Measurements from ENCODE around the gene ASB2. TPM values are rescaled to one million over a fixed set of nuclear protein-coding genes. Genes with fewer than 3 reads are reported as not detected.

The ASB2 gene
- total RNA-seq, 2 donors from 2014 or later, result 47.2 to 48.3 TPM

DNA sequence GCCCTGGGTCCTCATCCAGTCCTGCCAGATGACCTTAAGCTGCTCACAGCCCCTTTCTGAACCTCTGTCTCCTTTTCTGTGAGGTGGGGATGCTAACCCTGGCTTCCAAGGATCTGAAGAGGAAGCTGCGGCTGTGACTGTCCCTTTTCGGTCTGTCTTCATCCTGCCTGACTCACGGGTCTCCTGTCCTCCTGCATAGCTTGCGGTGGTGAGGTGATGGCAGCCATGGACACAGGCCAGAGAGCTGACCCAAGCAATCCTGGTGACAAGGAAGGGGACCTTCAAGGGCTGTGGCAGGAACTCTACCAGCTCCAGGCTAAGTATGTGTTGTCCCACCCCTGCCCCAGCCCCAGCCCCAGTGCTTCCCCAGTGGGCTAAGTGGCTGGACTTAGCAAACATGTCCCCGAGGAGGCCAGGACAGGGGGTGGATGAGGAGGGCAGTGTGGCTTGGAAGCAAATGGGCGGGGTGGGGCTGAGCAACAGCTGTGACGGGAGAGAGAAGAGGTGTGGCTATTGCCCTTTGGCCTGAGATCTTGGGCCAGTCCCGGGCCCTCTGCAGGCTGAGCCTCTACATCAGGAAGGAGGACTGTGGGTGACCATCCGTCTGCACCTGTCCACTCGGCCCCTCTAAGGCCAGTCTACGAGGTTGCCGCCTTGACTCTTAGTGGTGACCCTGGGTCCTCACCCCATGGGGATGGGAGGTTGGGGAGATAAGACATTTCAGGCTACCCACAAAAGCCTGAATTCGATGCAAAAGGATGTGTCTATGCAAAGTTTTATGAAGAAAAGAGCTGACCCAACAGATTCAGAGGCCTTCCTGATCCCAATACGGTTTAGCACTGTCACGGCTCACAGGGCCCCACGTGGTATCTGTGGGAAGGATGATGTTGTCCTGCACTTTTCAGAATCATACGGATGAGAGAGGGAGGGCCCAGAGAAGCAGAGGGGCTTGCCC is 21.8 kb upstream of the ASB2 start:
- Histone ChIP-seq H3K4me3 (no peak overlapping the region), H3K4me1 (ENCODE audit: control insufficient read depth in 1 of 2, low read depth in 2 of 2) (peaks cover 15 to 47% of the 10 kb centered on the region in 2 donors), H3K27ac (no peak overlapping the region), H3K9me3 (no peaks in the 10 kb centered on the region), H3K27me3 (replicated peaks; ENCODE audit: insufficient read depth) (no peaks in the 10 kb centered on the region), H3K36me3 (no peaks in the 10 kb centered on the region)
- ATAC-seq (ENCODE audit: insufficient number of reproducible peaks, low FRiP score, low read depth) (no peak), DNase-seq (ENCODE audit: low spot score) (no peak)
- TF ChIP-seq, protein P1, sequence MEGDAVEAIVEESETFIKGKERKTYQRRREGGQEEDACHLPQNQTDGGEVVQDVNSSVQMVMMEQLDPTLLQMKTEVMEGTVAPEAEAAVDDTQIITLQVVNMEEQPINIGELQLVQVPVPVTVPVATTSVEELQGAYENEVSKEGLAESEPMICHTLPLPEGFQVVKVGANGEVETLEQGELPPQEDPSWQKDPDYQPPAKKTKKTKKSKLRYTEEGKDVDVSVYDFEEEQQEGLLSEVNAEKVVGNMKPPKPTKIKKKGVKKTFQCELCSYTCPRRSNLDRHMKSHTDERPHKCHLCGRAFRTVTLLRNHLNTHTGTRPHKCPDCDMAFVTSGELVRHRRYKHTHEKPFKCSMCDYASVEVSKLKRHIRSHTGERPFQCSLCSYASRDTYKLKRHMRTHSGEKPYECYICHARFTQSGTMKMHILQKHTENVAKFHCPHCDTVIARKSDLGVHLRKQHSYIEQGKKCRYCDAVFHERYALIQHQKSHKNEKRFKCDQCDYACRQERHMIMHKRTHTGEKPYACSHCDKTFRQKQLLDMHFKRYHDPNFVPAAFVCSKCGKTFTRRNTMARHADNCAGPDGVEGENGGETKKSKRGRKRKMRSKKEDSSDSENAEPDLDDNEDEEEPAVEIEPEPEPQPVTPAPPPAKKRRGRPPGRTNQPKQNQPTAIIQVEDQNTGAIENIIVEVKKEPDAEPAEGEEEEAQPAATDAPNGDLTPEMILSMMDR (IDR thresholded peaks at IDR 0.05), result no peak

DNA sequence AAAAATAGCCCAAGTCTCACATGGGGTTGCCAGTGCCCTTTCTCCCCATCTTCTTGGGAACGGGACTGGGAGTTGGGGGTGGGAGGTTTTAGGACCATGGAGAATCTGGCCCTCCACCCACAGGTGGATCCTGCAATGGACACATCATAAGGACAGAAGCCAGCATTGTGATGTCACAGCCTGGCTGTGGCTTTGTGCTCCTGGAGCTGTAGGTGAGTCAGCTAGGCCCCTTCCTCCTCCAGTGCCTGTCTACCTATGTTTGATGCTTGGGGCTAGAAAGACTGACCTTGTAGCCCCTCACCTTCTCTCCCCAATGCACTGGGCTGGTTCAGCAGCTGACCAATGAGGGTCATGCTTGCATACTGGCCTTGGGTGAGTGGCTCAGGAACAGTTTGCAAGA is 20.7 kb upstream of the ASB2 start, which contains the start of gene CCDC197:
Gene CCDC197 (plus strand): TSS at position 220 of the 400 bp plus-strand sequence. CDS start 831 bp downstream, outside the sequence.
- TF ChIP-seq, protein P1 (IDR thresholded peaks at IDR 0.05), result no peak
- Histone ChIP-seq H3K27ac (peak within 1 kb of the TSS; percentile 89 to 92), H3K4me3 (peak within 1 kb of the TSS; percentile 56), H3K27me3 (replicated peaks; ENCODE audit: insufficient read depth) (no peaks in the 10 kb centered on the region), H3K36me3 (no peaks in the 10 kb centered on the region), H3K4me1 (ENCODE audit: control insufficient read depth in 1 of 2, low read depth in 2 of 2) (peaks cover 15 to 47% of the 10 kb centered on the region in 2 donors), H3K9me3 (no peaks in the 10 kb centered on the region)
- ATAC-seq (ENCODE audit: insufficient number of reproducible peaks, low FRiP score, low read depth), result no peak
- no peak for DNase-seq (ENCODE audit: low spot score)

DNA sequence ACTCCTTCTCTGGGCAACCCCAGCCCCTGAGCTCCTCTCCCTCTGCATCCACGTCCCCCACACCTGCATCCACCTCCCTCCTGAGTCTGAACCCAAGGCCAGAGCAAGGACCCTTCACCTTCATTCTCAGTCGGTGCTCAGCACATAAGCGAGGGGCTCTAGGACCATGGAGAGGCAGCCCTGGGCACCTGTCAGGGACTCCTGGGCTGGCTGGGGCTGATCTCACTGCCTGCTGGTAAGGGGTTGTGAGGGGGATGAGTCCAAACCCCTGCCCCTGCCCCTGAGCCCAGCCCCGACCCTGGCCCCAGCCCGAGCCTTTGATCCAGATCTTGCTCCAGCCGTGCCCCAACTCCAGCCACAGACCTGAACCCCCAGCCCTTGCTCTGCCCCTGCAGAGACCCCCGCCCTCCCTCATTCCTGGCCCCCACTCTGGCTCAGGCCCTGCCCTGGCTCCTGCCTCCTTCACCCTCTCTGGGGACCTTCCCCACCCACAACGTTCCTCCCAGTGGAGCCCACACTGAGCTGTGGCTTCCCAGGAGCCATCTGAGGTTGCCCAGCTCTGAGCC is 19.8 kb upstream of the ASB2 start:
- ATAC-seq (ENCODE audit: insufficient number of reproducible peaks, low FRiP score, low read depth) (no peak), DNase-seq (ENCODE audit: low spot score) (no peak)
- TF ChIP-seq, protein P1 (IDR thresholded peaks at IDR 0.05), result no peak
- H3K27ac ChIP-seq, result peak overlapping the region; percentile 89 to 92
- H3K4me3 ChIP-seq, result peak overlapping the region; percentile 56
- no peaks in the 10 kb centered on the region for H3K9me3 ChIP-seq
- H3K4me1 ChIP-seq (ENCODE audit: control insufficient read depth in 1 of 2, low read depth in 2 of 2), result peaks cover 15 to 42% of the 10 kb centered on the region in 2 donors
- H3K36me3 ChIP-seq, result no peaks in the 10 kb centered on the region
- no peaks in the 10 kb centered on the region for H3K27me3 ChIP-seq (replicated peaks; ENCODE audit: insufficient read depth)

GRCh38 chr14:93994919-93995682 is 18.7 kb upstream of the ASB2 start:
- Histone ChIP-seq H3K4me1 (ENCODE audit: control insufficient read depth in 1 of 2, low read depth in 2 of 2) (peaks cover 15 to 39% of the 10 kb centered on the region in 2 donors), H3K27ac (peak overlapping the region; percentile 89 to 92), H3K27me3 (replicated peaks; ENCODE audit: insufficient read depth) (no peaks in the 10 kb centered on the region), H3K4me3 (peak overlapping the region; percentile 56), H3K36me3 (no peaks in the 10 kb centered on the region), H3K9me3 (no peaks in the 10 kb centered on the region)
- peak; percentile 81 for DNase-seq (ENCODE audit: low spot score)
- ATAC-seq (ENCODE audit: insufficient number of reproducible peaks, low FRiP score, low read depth), result peak; percentile 93
- TF ChIP-seq, protein P1 (IDR thresholded peaks at IDR 0.05), result no peak

Data from thoracic aorta (tissue), 2 donors.